Suprapubic skin (tissue), 4 donors: ENCODE results near the gene IWS1. TPM values are rescaled to one million over a fixed set of nuclear protein-coding genes. Genes with fewer than 3 reads are reported as not detected.

Experiments used
- DNase-seq, 2 donors: peaks; one replicate each; pipeline ENCODE4 v3.0.0-alpha.2; 2019; ENCODE audit warnings: low spot score in 2 of 2
- H3K27ac ChIP-seq: fragments of 200-600 bp; sonication (generic); one replicate; pipeline ENCODE4 v1.5.1; 2019
- H3K27me3 ChIP-seq: fragments of 200-600 bp; sonication (generic); one replicate; pipeline ENCODE4 v1.5.1; 2019
- H3K36me3 ChIP-seq: fragments of 200-600 bp; sonication (generic); one replicate; pipeline ENCODE4 v1.5.1; 2019
- H3K4me1 ChIP-seq: fragments of 200-600 bp; sonication (generic); one replicate; pipeline ENCODE4 v1.5.1; 2019
- H3K4me3 ChIP-seq: fragments of 200-600 bp; sonication (generic); one replicate; pipeline ENCODE4 v1.5.1; 2019; ENCODE audit warnings: mild to moderate bottlenecking
- H3K9me3 ChIP-seq: fragments of 200-600 bp; sonication (generic); one replicate; pipeline ENCODE4 v1.5.1; 2019
- CTCF ChIP-seq, 2 donors: fragments of 200-600 bp in 1 of 2; fragments of 450-650 bp in 1 of 2; sonication (generic) in 1 of 2; IDR thresholded peaks; one replicate each; pipeline ENCODE4 v1.5.1; 2016 to 2019; ENCODE audit warnings: antibody characterized with exemption in 2 of 2, mild to moderate bottlenecking in 1 of 2, moderate library complexity in 1 of 2
- EP300 ChIP-seq: sonication (generic); formaldehyde crosslinking; IDR thresholded peaks from one replicate; pipeline ENCODE4 v1.6.1; 2017; ENCODE audit warnings: antibody characterized with exemption
- POLR2A ChIP-seq, 2 donors: fragments of 450-650 bp; IDR thresholded peaks; one replicate each; pipeline ENCODE4 v1.6.1; 2017; ENCODE audit warnings: antibody characterized with exemption in 2 of 2, mild to moderate bottlenecking in 2 of 2, moderate library complexity in 2 of 2
- POLR2AphosphoS5 ChIP-seq, 3 donors: sonication (generic); formaldehyde crosslinking; IDR thresholded peaks; one replicate each; pipeline ENCODE4 v1.6.1; 2017; ENCODE audit warnings: antibody characterized with exemption in 3 of 3
- WGBS: methylation state at CpG from one replicate; pipeline ENCODE4 v1.1.5; 2018; 5-methylcytosine and 5-hydroxymethylcytosine counted together
- total RNA-seq, 4 donors: library from RNA; depleted of rRNA; stranded (reverse); fragments of >200 nt; gene quantifications; one replicate each; pipeline ENCODE4 v1.1.0, GENCODE V29; 2016

IWS1 gene
- total RNA-seq, 4 donors from 2014 or later = 23.2 to 51.4 (median 29.9) TPM

GRCh38 chr2:127508023-127508630 is 18.2 kb downstream of the IWS1 start:
- H3K27me3 ChIP-seq = no peaks in the 10 kb centered on the region
- no peak overlapping the region for H3K27ac ChIP-seq
- no peaks in the 10 kb centered on the region for H3K9me3 ChIP-seq
- H3K36me3 ChIP-seq = peaks cover 21% of the 10 kb centered on the region
- DNase-seq = no peak
- 70% methylated on average over 4 of the region's 4 CpGs for WGBS
- no peak overlapping the region for H3K4me3 ChIP-seq
- H3K4me1 ChIP-seq = peaks cover 21% of the 10 kb centered on the region
- TF ChIP-seq CTCF (IDR thresholded peaks at IDR 0.05) = no peak
- no peak for TF ChIP-seq POLR2AphosphoS5 (IDR thresholded peaks at IDR 0.05)
- TF ChIP-seq POLR2A (IDR thresholded peaks at IDR 0.05) = no peak
- TF ChIP-seq EP300 = no peak

DNA sequence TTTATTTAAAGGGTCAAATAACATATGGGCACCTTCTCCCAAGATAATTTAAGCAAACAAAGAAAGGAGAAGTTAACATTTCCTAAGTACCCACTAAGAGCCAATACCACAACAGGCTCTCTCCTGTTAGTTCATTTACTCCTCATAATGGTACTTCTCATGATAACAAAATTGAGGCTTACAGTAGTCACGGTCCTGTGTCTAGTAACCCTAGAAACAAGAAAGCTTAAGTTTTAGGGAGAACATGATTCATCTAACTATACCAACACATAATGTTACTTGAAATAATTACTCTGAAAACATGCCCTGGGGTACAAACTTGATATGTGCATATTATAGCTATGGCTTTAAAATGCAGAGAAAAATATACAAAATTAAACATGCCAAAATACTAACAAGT is 19.8 kb downstream of the IWS1 start:
- H3K36me3 ChIP-seq = peaks cover 37% of the 10 kb centered on the region
- WGBS = 63% methylated on average over 1 of the region's 1 CpG
- no peak overlapping the region for H3K4me3 ChIP-seq
- TF ChIP-seq EP300 = no peak
- TF ChIP-seq POLR2A (IDR thresholded peaks at IDR 0.05) = no peak
- TF ChIP-seq POLR2AphosphoS5 (IDR thresholded peaks at IDR 0.05) = no peak
- TF ChIP-seq CTCF (IDR thresholded peaks at IDR 0.05) = no peak
- no peaks in the 10 kb centered on the region for H3K27me3 ChIP-seq
- peaks cover 21% of the 10 kb centered on the region for H3K4me1 ChIP-seq
- no peaks in the 10 kb centered on the region for H3K9me3 ChIP-seq
- no peak overlapping the region for H3K27ac ChIP-seq
- DNase-seq = no peak

GRCh38 chr2:127504552-127505430 is 21.5 kb downstream of the IWS1 start:
- DNase-seq = no peak
- no peaks in the 10 kb centered on the region for H3K27me3 ChIP-seq
- TF ChIP-seq EP300 (no peak), POLR2AphosphoS5 (IDR thresholded peaks at IDR 0.05) (no peak), CTCF (IDR thresholded peaks at IDR 0.05) (no peak), POLR2A (IDR thresholded peaks at IDR 0.05) (no peak)
- H3K27ac ChIP-seq = no peak overlapping the region
- peaks cover 21% of the 10 kb centered on the region for H3K4me1 ChIP-seq
- peaks cover 46% of the 10 kb centered on the region for H3K36me3 ChIP-seq
- H3K4me3 ChIP-seq = no peak overlapping the region
- H3K9me3 ChIP-seq = no peaks in the 10 kb centered on the region
- WGBS = 86% methylated on average over 11 of the region's 11 CpGs

DNA sequence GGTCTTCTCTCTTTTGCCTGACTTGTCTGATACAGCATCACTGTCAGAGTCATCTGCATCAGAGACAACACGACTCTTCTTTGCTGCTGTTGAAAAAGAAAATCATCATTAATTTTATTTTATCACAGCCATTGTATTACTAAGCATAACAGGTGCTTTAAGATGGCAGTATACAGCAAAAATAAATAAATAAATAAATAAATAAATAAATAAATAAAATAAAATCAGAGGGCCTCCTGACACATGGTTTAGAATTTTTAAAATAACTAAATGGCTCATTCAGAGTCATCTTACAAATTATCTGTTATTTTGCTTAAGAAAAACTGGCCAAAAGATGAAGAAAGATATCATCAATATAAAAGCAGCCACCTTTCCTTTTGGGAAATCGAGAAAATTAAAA is 22.8 kb downstream of the IWS1 start:
- Histone ChIP-seq H3K27ac (no peak overlapping the region), H3K4me3 (no peak overlapping the region), H3K27me3 (no peaks in the 10 kb centered on the region), H3K4me1 (peaks cover 11% of the 10 kb centered on the region), H3K9me3 (no peaks in the 10 kb centered on the region), H3K36me3 (peaks cover 55% of the 10 kb centered on the region)
- DNase-seq = no peak
- WGBS = 98% methylated on average over 2 of the region's 2 CpGs
- no peak for TF ChIP-seq POLR2A (IDR thresholded peaks at IDR 0.05)
- TF ChIP-seq POLR2AphosphoS5 (IDR thresholded peaks at IDR 0.05) = no peak
- TF ChIP-seq EP300 = no peak
- no peak for TF ChIP-seq CTCF (IDR thresholded peaks at IDR 0.05)

DNA sequence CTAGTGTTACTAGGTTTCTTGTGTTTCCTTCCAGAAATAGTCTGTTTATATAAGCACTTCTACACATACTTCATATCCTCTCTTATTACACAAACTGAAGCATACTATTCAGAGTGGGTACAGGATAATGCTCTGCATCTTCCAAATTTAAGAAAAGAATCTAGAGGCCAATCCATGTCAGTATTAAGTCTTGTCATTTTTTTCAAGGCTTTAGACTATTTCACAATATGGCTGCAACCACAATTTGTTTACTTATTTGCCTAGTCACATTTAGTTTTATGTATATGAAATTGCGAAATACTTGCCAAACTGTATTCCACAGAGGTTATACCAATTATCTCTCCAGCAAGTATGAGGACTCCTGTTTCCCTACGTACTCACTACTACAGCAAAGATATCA is 27.9 kb downstream of the IWS1 start:
- Histone ChIP-seq H3K9me3 (no peaks in the 10 kb centered on the region), H3K36me3 (peaks cover 67% of the 10 kb centered on the region), H3K27me3 (no peaks in the 10 kb centered on the region), H3K27ac (no peak overlapping the region), H3K4me3 (no peak overlapping the region), H3K4me1 (no peaks in the 10 kb centered on the region)
- 85% methylated on average over 2 of the region's 2 CpGs for WGBS
- no peak for DNase-seq
- TF ChIP-seq POLR2AphosphoS5 (IDR thresholded peaks at IDR 0.05) (no peak), EP300 (no peak), POLR2A (IDR thresholded peaks at IDR 0.05) (no peak), CTCF (IDR thresholded peaks at IDR 0.05) (no peak)
